Mucosa of rectum (tissue), 2 donors: ENCODE data around the gene TSPAN33.
"Not testable (repeated sequence)": the region's sequence is repeated elsewhere in the genome, so short reads cannot be mapped to it uniquely, and the experiment has no call there.

Experiments used
- H3K27ac ChIP-seq, 2 donors: one replicate each; pipeline ENCODE4 v1.7.0; 2013; ENCODE audit warnings: inconsistent platforms in 2 of 2, low read depth in 2 of 2, low read length in 2 of 2
- H3K27me3 ChIP-seq, 2 donors: one replicate each; pipeline ENCODE4 v1.7.0; 2013; ENCODE audit warnings: low read length in 2 of 2; ENCODE audit not compliant: control insufficient read depth in 2 of 2, insufficient read depth in 2 of 2
- H3K36me3 ChIP-seq, 2 donors: one replicate each; pipeline ENCODE4 v1.7.0; 2013; ENCODE audit warnings: low read length in 2 of 2; ENCODE audit not compliant: control insufficient read depth in 2 of 2, insufficient read depth in 2 of 2
- H3K4me1 ChIP-seq, 2 donors: one replicate each; pipeline ENCODE4 v1.7.0; 2013; ENCODE audit warnings: low read length in 2 of 2, mild to moderate bottlenecking in 1 of 2; ENCODE audit not compliant: control insufficient read depth in 2 of 2, insufficient read depth in 2 of 2
- H3K4me3 ChIP-seq, 2 donors: one replicate each; pipeline ENCODE4 v1.7.0; 2013; ENCODE audit warnings: low read length in 2 of 2
- H3K9ac ChIP-seq, 2 donors: one replicate each; pipeline ENCODE4 v1.7.0; 2013; ENCODE audit warnings: low read length in 2 of 2, low read depth in 1 of 2, mild to moderate bottlenecking in 1 of 2
- H3K9me3 ChIP-seq, 2 donors: one replicate each; pipeline ENCODE4 v1.7.0; 2013; ENCODE audit warnings: low read length in 2 of 2; ENCODE audit not compliant: control insufficient read depth in 2 of 2
- donor health status: healthy.
- donor health status: Normal muscosa, but diverticular disease.

Gene TSPAN33

DNA sequence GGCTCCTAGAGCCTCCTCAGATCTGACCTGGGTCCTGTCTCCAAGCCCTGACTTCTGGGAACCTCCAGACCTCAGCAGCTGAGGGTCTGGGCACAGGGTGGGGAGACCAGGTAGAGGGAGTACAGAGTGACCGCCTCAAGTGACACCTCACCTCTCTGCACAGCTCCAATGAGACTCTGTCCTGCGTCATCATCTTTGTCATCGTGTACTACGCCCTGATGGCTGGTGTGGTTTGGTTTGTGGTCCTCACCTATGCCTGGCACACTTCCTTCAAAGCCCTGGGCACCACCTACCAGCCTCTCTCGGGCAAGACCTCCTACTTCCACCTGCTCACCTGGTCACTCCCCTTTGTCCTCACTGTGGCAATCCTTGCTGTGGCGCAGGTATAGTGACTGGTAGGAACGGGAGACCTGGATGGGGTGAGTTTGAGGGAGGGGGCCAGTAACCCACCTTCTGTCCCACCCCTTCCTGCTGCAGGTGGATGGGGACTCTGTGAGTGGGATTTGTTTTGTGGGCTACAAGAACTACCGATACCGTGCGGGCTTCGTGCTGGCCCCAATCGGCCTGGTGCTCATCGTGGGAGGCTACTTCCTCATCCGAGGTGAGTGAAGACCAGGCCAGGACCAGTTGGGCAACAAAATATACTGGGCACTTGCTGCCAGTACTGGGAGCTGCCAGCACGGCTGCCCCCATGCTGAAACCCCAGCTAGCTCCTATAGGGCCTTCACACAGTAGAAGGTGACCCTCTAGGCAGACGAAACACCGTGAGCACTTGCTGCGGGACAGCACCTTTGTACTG is 61.7 kb downstream of the TSPAN33 start:
- Histone ChIP-seq H3K9me3 (no peaks in the 10 kb centered on the region), H3K27ac (no peak overlapping the region), H3K27me3 (no peaks in the 10 kb centered on the region), H3K4me1 (no peaks in the 10 kb centered on the region), H3K9ac (no peak overlapping the region), H3K36me3 (no peaks in the 10 kb centered on the region), H3K4me3 (no peak overlapping the region)

- Histone ChIP-seq H3K27me3 (no peaks in the 10 kb centered on the region), H3K36me3 (peaks cover 0 to 2% of the 10 kb centered on the region in 2 donors), H3K27ac (no peak overlapping the region), H3K4me3 (no peak overlapping the region), H3K9ac (no peak overlapping the region), H3K4me1 (no peaks in the 10 kb centered on the region), H3K9me3 (no peaks in the 10 kb centered on the region)
These were observed 64.2 kb downstream of the TSPAN33 start for GRCh38 chr7:129208667-129209066.

GRCh38 chr7:129209067-129209926 is 64.8 kb downstream of the TSPAN33 start:
- no peak overlapping the region for H3K4me3 ChIP-seq
- peaks cover 0 to 2% of the 10 kb centered on the region in 2 donors for H3K36me3 ChIP-seq
- no peaks in the 10 kb centered on the region for H3K9me3 ChIP-seq
- H3K27me3 ChIP-seq = no peaks in the 10 kb centered on the region
- no peaks in the 10 kb centered on the region for H3K4me1 ChIP-seq
- H3K27ac ChIP-seq = no peak overlapping the region
- H3K9ac ChIP-seq = no peak overlapping the region

GRCh38 chr7:129210256-129210988 is 65.9 kb downstream of the TSPAN33 start:
- no peaks in the 10 kb centered on the region for H3K9me3 ChIP-seq

GRCh38 chr7:129210989-129211312 is 66.4 kb downstream of the TSPAN33 start:
- Histone ChIP-seq H3K27ac (no peak overlapping the region), H3K9me3 (no peaks in the 10 kb centered on the region), H3K9ac (no peak overlapping the region), H3K27me3 (no peaks in the 10 kb centered on the region), H3K4me3 (no peak overlapping the region), H3K4me1 (no peaks in the 10 kb centered on the region), H3K36me3 (peaks cover 0 to 2% of the 10 kb centered on the region in 2 donors)

More at GRCh38 chr7:129210256-129210988, 65.9 kb downstream of the TSPAN33 start:
- H3K27me3 ChIP-seq = no peaks in the 10 kb centered on the region
- peaks cover 0 to 2% of the 10 kb centered on the region in 2 donors for H3K36me3 ChIP-seq
- H3K4me1 ChIP-seq = no peaks in the 10 kb centered on the region
- H3K4me3 ChIP-seq = no peak overlapping the region
- no peak overlapping the region for H3K9ac ChIP-seq
- no peak overlapping the region for H3K27ac ChIP-seq

DNA sequence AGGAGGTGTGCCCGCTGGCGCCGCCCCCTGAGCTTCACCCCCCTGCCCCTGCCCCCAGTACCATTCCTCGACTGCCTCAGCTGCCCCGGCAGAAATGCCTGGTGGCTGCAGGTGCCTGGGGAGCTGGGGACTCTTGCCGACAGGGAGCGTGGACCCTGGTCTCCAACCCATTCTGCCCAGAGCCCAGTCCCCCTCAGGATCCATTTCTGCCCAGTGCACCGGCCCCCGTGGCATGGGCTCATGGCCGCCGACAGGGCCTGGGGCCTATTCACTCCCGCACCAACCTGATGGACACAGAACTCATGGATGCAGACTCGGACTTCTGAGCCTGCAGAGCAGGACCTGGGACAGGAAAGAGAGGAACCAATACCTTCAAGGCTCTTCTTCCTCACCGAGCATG is 67.6 kb downstream of the TSPAN33 start:
- H3K4me1 ChIP-seq = no peaks in the 10 kb centered on the region
- no peak overlapping the region for H3K9ac ChIP-seq
- H3K27ac ChIP-seq = no peak overlapping the region
- H3K9me3 ChIP-seq = no peaks in the 10 kb centered on the region
- H3K36me3 ChIP-seq = peaks cover 0 to 2% of the 10 kb centered on the region in 2 donors
- no peak overlapping the region for H3K4me3 ChIP-seq
- H3K27me3 ChIP-seq = no peaks in the 10 kb centered on the region

DNA sequence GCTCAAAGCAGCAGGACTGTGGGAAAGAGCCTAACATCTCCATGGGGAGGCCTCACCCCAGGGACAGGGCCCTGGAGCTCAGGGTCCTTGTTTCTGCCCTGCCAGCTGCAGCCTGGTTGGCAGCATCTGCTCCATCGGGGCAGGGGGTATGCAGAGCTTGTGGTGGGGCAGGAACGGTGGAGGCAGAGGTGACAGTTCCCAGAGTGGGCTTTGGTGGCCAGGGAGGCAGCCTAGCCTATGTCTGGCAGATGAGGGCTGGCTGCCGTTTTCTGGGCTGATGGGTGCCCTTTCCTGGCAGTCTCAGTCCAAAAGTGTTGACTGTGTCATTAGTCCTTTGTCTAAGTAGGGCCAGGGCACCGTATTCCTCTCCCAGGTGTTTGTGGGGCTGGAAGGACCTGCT is 68.1 kb downstream of the TSPAN33 start:
- Histone ChIP-seq H3K4me1 (no peaks in the 10 kb centered on the region), H3K27me3 (no peaks in the 10 kb centered on the region), H3K36me3 (peaks cover 0 to 2% of the 10 kb centered on the region in 2 donors), H3K4me3 (no peak overlapping the region), H3K9me3 (no peaks in the 10 kb centered on the region), H3K9ac (no peak overlapping the region), H3K27ac (no peak overlapping the region)

- Histone ChIP-seq H3K36me3 (peaks cover 0 to 2% of the 10 kb centered on the region in 2 donors), H3K4me3 (no peak overlapping the region), H3K4me1 (no peaks in the 10 kb centered on the region), H3K27ac (no peak overlapping the region), H3K9me3 (no peaks in the 10 kb centered on the region), H3K27me3 (no peaks in the 10 kb centered on the region), H3K9ac (no peak overlapping the region)
These were observed 69.3 kb downstream of the TSPAN33 start for GRCh38 chr7:129213828-129214227.

DNA sequence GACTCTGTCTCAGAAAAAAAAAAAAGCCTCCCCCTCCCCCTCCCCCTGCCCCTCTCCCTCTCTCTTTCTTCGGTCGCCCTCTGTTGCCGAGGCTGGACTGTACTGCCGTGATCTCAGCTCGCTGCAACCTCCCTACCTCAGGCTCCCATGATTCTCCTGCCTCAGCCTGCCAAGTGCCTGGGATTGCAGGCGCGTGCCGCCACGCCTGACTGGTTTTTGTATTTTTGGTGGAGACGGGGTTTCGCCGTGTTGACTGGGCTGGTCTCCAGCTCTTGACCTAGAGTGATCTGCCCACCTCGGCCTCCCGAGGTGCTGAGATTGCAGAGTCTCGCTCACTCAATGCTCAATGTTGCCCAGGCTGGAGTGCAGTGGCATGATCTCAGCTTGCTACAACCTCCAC is 71.2 kb downstream of the TSPAN33 start:
- H3K9ac ChIP-seq, H3K4me3 ChIP-seq, H3K4me1 ChIP-seq, H3K36me3 ChIP-seq, H3K27me3 ChIP-seq, H3K27ac ChIP-seq, H3K9me3 ChIP-seq: not testable (repeated sequence)
